IMR-90 (cell line): Measurements from ENCODE around the gene IL1RL1.

Experiments
- BHLHE40 ChIP-seq: fragments of 150-350 bp; IDR thresholded peaks from 2 replicates; pipeline ENCODE4 v1.6.1; 2016; ENCODE audit warnings: mild to moderate bottlenecking, low read depth, low read length
- CEBPB ChIP-seq: IDR thresholded peaks from 2 replicates; pipeline ENCODE4 v1.6.1; 2012; ENCODE audit warnings: low read depth, low read length, improper control_type of control experiment
- CTCF ChIP-seq: conservative IDR thresholded peaks from 2 replicates; pipeline ENCODE4 v1.5.1; 2012; ENCODE audit warnings: mild to moderate bottlenecking, low read depth, low read length, improper control_type of control experiment
- ELK1 ChIP-seq: fragments of 150-350 bp; IDR thresholded peaks from 2 replicates; pipeline ENCODE4 v1.6.1; 2016; ENCODE audit warnings: low read depth, mild to moderate bottlenecking, low read length, moderate library complexity, borderline replicate concordance
- MAFK ChIP-seq: IDR thresholded peaks from 2 replicates; pipeline ENCODE4 v1.6.1; 2012; ENCODE audit warnings: low read depth, low read length, improper control_type of control experiment
- MAZ ChIP-seq: IDR thresholded peaks from 2 replicates; pipeline ENCODE4 v1.6.1; 2012; ENCODE audit warnings: low read depth, mild to moderate bottlenecking, low read length, improper control_type of control experiment, moderate library complexity, borderline replicate concordance
- MXI1 ChIP-seq: IDR thresholded peaks from 2 replicates; pipeline ENCODE4 v1.6.1; 2012; ENCODE audit warnings: low read depth, mild to moderate bottlenecking, low read length, moderate library complexity, borderline replicate concordance
- NFE2L2 ChIP-seq: fragments of 150-350 bp; IDR thresholded peaks from 2 replicates; pipeline ENCODE4 v1.6.1; 2016; ENCODE audit warnings: low read depth, mild to moderate bottlenecking, low read length
- POLR2A ChIP-seq: IDR thresholded peaks from 2 replicates; pipeline ENCODE4 v1.6.1; 2012; ENCODE audit warnings: mild to moderate bottlenecking, low read depth, low read length
- RAD21 ChIP-seq: IDR thresholded peaks from 2 replicates; pipeline ENCODE4 v1.6.1; 2012; ENCODE audit warnings: low read length, improper control_type of control experiment
- RCOR1 ChIP-seq: IDR thresholded peaks from 2 replicates; pipeline ENCODE4 v1.6.1; 2012; ENCODE audit warnings: mild to moderate bottlenecking, low read length, improper control_type of control experiment; ENCODE audit not compliant: insufficient replicate concordance
- SMC3 ChIP-seq: fragments of 150-350 bp; IDR thresholded peaks from 2 replicates; pipeline ENCODE4 v1.6.1; 2016; ENCODE audit warnings: low read depth, mild to moderate bottlenecking, antibody characterized with exemption, low read length, moderate library complexity
- USF2 ChIP-seq: fragments of 150-350 bp; IDR thresholded peaks from 2 replicates; pipeline ENCODE4 v1.6.1; 2017; ENCODE audit warnings: mild to moderate bottlenecking, antibody characterized with exemption, low read length, low read depth

- TF ChIP-seq BHLHE40 (no peak), SMC3 (no peak), CTCF (no peak), MAZ (no peak), MXI1 (no peak), POLR2A (no peak), CEBPB (no peak), RAD21 (no peak), RCOR1 (no peak), NFE2L2 (no peak), ELK1 (no peak), MAFK (peak; percentile 26; the same call in 1 of the 2 replicates), USF2 (no peak)
Observed at GRCh38 chr2:102337481-102338386, 26.4 kb downstream of the IL1RL1 start.
